Activated CD4-positive, alpha-beta memory T cell treated with anti-CD3 and anti-CD28 coated beads, Interleukin-2, amount 10 ng/mL, durations not matched to agents 7 days and 5 days (primary cell): ENCODE data around the gene STUB1. TPM values are rescaled to one million over a fixed set of nuclear protein-coding genes. Genes with fewer than 3 reads are reported as not detected.
A peak's percentile ranks its signal among the peaks of the same experiment; 100 is the strongest.

Source experiments
- CTCF ChIA-PET: fragments of 350-600 bp; sonication (Branson Sonifier 250); formaldehyde crosslinking; loops from one replicate; lab custom pipeline; 2021; ENCODE audit warnings: antibody characterized with exemption, inconsistent platforms; lab: Charles Lee
- POLR2A ChIA-PET: fragments of 350-600 bp; sonication (Branson Sonifier 250); formaldehyde crosslinking; loops from one replicate; lab custom pipeline; 2021; ENCODE audit warnings: antibody characterized with exemption; lab: Charles Lee
- DNase-seq: peaks from one replicate; pipeline ENCODE4 v3.0.0-alpha.2; 2020
- H3K27ac Mint-ChIP-seq: one replicate; pipeline ENCODE4 v1.8.0; 2021; ENCODE audit warnings: mild to moderate bottlenecking, mixed read lengths
- H3K27me3 Mint-ChIP-seq: one replicate; pipeline ENCODE4 v1.8.0; 2021; ENCODE audit warnings: mixed read lengths
- H3K36me3 Mint-ChIP-seq: one replicate; pipeline ENCODE4 v1.8.0; 2021; ENCODE audit warnings: low read depth, mixed read lengths
- H3K4me1 Mint-ChIP-seq: one replicate; pipeline ENCODE4 v1.8.0; 2021; ENCODE audit warnings: mixed read lengths
- H3K4me3 Mint-ChIP-seq: one replicate; pipeline ENCODE4 v1.8.0; 2021; ENCODE audit warnings: mild to moderate bottlenecking, mixed read lengths
- H3K9me3 Mint-ChIP-seq: one replicate; pipeline ENCODE4 v1.8.0; 2021; ENCODE audit warnings: mixed read lengths
- total RNA-seq, 2 experiments: library from RNA; stranded (reverse); gene quantifications; one replicate each; pipeline ENCODE4 v1.2.3, GENCODE V29; 2021

The STUB1 gene
- total RNA-seq, 2 experiments from 2014 or later, result 63.9 to 78.3 TPM

GRCh38 chr16:660132-660458 is 20.1 kb upstream of the STUB1 start:
- H3K36me3 Mint-ChIP-seq, result peaks cover 6% of the 10 kb centered on the region
- no peak overlapping the region for H3K27ac Mint-ChIP-seq
- ChIA-PET CTCF (interaction anchor here (1.0 kb wide), 1 partner anchor 11 kb away, joined by 3 read pairs; the partner anchor contains the start of gene WDR90), POLR2A (interaction anchor here (1.0 kb wide), 1 partner anchor 91 kb away, joined by 3 read pairs; no protein-coding TSS in a partner anchor)
- H3K4me1 Mint-ChIP-seq, result peaks cover 2% of the 10 kb centered on the region
- no peak for DNase-seq
- no peaks in the 10 kb centered on the region for H3K9me3 Mint-ChIP-seq
- no peaks in the 10 kb centered on the region for H3K27me3 Mint-ChIP-seq
- H3K4me3 Mint-ChIP-seq, result no peak overlapping the region

GRCh38 chr16:660459-661183 is 19.6 kb upstream of the STUB1 start:
- POLR2A ChIA-PET, result interaction anchor here (1.0 to 3.2 kb wide), 3 partner anchors 15 to 92 kb away, joined by 3 to 11 read pairs (median 3); partner anchors contain the start of genes JMJD8 and RHBDL1
- Mint-ChIP-seq H3K27ac (no peak overlapping the region), H3K4me3 (no peak overlapping the region), H3K36me3 (peaks cover 6% of the 10 kb centered on the region), H3K9me3 (no peaks in the 10 kb centered on the region), H3K27me3 (no peaks in the 10 kb centered on the region), H3K4me1 (peaks cover 2% of the 10 kb centered on the region)
- CTCF ChIA-PET, result interaction anchor here (1.0 kb wide), 1 partner anchor 11 kb away, joined by 3 read pairs; the partner anchor contains the start of gene WDR90
- DNase-seq, result peak; percentile 68

GRCh38 chr16:661184-661821 is 18.9 kb upstream of the STUB1 start:
- H3K27me3 Mint-ChIP-seq, result no peaks in the 10 kb centered on the region
- ChIA-PET CTCF (interaction anchor here (1.0 kb wide), 1 partner anchor 12 kb away, joined by 3 read pairs; the partner anchor contains the start of gene WDR90), POLR2A (interaction anchor here (1.1 to 3.2 kb wide), 2 partner anchors 14 to 23 kb away, joined by 3 to 11 read pairs; partner anchors contain the start of genes JMJD8 and RHBDL1)
- no peak for DNase-seq
- H3K9me3 Mint-ChIP-seq, result no peaks in the 10 kb centered on the region
- H3K36me3 Mint-ChIP-seq, result peaks cover 6% of the 10 kb centered on the region
- no peak overlapping the region for H3K27ac Mint-ChIP-seq
- H3K4me1 Mint-ChIP-seq, result peaks cover 2% of the 10 kb centered on the region
- no peak overlapping the region for H3K4me3 Mint-ChIP-seq

GRCh38 chr16:662095-662494 is 18.1 kb upstream of the STUB1 start:
- no peak for DNase-seq
- H3K27me3 Mint-ChIP-seq, result no peaks in the 10 kb centered on the region
- H3K9me3 Mint-ChIP-seq, result no peaks in the 10 kb centered on the region
- no peak overlapping the region for H3K4me3 Mint-ChIP-seq
- peaks cover 6% of the 10 kb centered on the region for H3K36me3 Mint-ChIP-seq
- no peak overlapping the region for H3K27ac Mint-ChIP-seq
- H3K4me1 Mint-ChIP-seq, result peaks cover 2% of the 10 kb centered on the region
- ChIA-PET CTCF (no interaction called here), POLR2A (interaction anchor here (1.1 to 3.2 kb wide), 2 partner anchors 14 to 22 kb away, joined by 3 to 11 read pairs; partner anchors contain the start of genes JMJD8 and RHBDL1)

- Mint-ChIP-seq H3K27ac (no peak overlapping the region), H3K4me1 (peaks cover 4% of the 10 kb centered on the region), H3K4me3 (no peak overlapping the region), H3K36me3 (peaks cover 6% of the 10 kb centered on the region), H3K9me3 (no peaks in the 10 kb centered on the region), H3K27me3 (no peaks in the 10 kb centered on the region)
- ChIA-PET POLR2A (interaction anchor here (3.2 kb wide), 1 partner anchor 13 kb away, joined by 11 read pairs; the partner anchor contains the start of gene RHBDL1), CTCF (no interaction called here)
- no peak for DNase-seq
These were observed 17.6 kb upstream of the STUB1 start for GRCh38 chr16:662597-662996.

- no peaks in the 10 kb centered on the region for H3K9me3 Mint-ChIP-seq
- H3K4me3 Mint-ChIP-seq, result no peak overlapping the region
- H3K27ac Mint-ChIP-seq, result no peak overlapping the region
- ChIA-PET CTCF (interaction anchor here (1.1 to 1.4 kb wide), 2 partner anchors 14 to 20 kb away, joined by 3 to 4 read pairs; partner anchors contain the start of gene STUB1), POLR2A (interaction anchor here (2.2 to 5.2 kb wide), 3 partner anchors 9 to 23 kb away, joined by 6 to 25 read pairs (median 11); partner anchors contain the start of genes RHBDL1, STUB1 and WDR24)
- H3K27me3 Mint-ChIP-seq, result no peaks in the 10 kb centered on the region
- peaks cover 12% of the 10 kb centered on the region for H3K4me1 Mint-ChIP-seq
- peaks cover 16% of the 10 kb centered on the region for H3K36me3 Mint-ChIP-seq
- no peak for DNase-seq
These were observed 13.6 kb upstream of the STUB1 start for GRCh38 chr16:666572-666971.

GRCh38 chr16:667113-667779 is 13.0 kb upstream of the STUB1 start:
- H3K4me1 Mint-ChIP-seq, result peaks cover 12% of the 10 kb centered on the region
- POLR2A ChIA-PET, result interaction anchor here (0.8 to 5.2 kb wide), 10 partner anchors 9 to 88 kb away, joined by 3 to 25 read pairs (median 5); partner anchors contain the start of genes STUB1, WDR24 and WDR90
- peak overlapping the region; percentile 77 for H3K4me3 Mint-ChIP-seq

GRCh38 chr16:667780-668518 is 12.3 kb upstream of the STUB1 start, which contains the start of gene RHOT2:
RHOT2 (plus strand) TSS chr16:668132; CDS start chr16:668200, 68 bp downstream.
- Mint-ChIP-seq H3K27me3 (no peaks in the 10 kb centered on the region), H3K27ac (peak within 1 kb of the TSS; percentile 78), H3K4me1 (peaks cover 12% of the 10 kb centered on the region), H3K4me3 (peak within 1 kb of the TSS; percentile 77), H3K9me3 (no peaks in the 10 kb centered on the region), H3K36me3 (peaks cover 17% of the 10 kb centered on the region)
- POLR2A ChIA-PET, result interaction anchor here (0.8 to 5.2 kb wide), 10 partner anchors 8 to 89 kb away, joined by 3 to 25 read pairs (median 5); partner anchors contain the start of genes STUB1, WDR24 and WDR90
- CTCF ChIA-PET, result interaction anchor here (0.7 to 1.8 kb wide), 9 partner anchors 8 to 141 kb away, joined by 3 to 8 read pairs (median 4); partner anchors contain the start of genes CAPN15, RHBDL1, STUB1 and WDR90
- peak; percentile 94 for DNase-seq

More at GRCh38 chr16:667113-667779, 13.0 kb upstream of the STUB1 start:
- Mint-ChIP-seq H3K27me3 (no peaks in the 10 kb centered on the region), H3K27ac (peak overlapping the region; percentile 78), H3K36me3 (peaks cover 16% of the 10 kb centered on the region), H3K9me3 (no peaks in the 10 kb centered on the region)
- CTCF ChIA-PET, result interaction anchor here (0.7 to 1.8 kb wide), 8 partner anchors 8 to 28 kb away, joined by 3 to 8 read pairs (median 4); partner anchors contain the start of genes RHBDL1, STUB1 and WDR90
- no peak for DNase-seq

- peaks cover 12% of the 10 kb centered on the region for H3K4me1 Mint-ChIP-seq
- ChIA-PET CTCF (interaction anchor here (1.2 to 1.8 kb wide), 6 partner anchors 7 to 141 kb away, joined by 3 to 8 read pairs (median 4); partner anchors contain the start of genes CAPN15, RHBDL1 and STUB1), POLR2A (interaction anchor here (1.4 to 5.2 kb wide), 7 partner anchors 11 to 39 kb away, joined by 4 to 25 read pairs (median 6); partner anchors contain the start of genes STUB1, WDR24 and WDR90)
- H3K9me3 Mint-ChIP-seq, result no peaks in the 10 kb centered on the region
- peak overlapping the region; percentile 63 for H3K27ac Mint-ChIP-seq
- H3K36me3 Mint-ChIP-seq, result peaks cover 15% of the 10 kb centered on the region
- peak overlapping the region; percentile 77 for H3K4me3 Mint-ChIP-seq
- DNase-seq, result no peak
- H3K27me3 Mint-ChIP-seq, result no peaks in the 10 kb centered on the region
These were observed 11.6 kb upstream of the STUB1 start for GRCh38 chr16:668519-669171.

GRCh38 chr16:669666-670065 is 10.5 kb upstream of the STUB1 start:
- peak overlapping the region; percentile 46 for H3K4me3 Mint-ChIP-seq
- DNase-seq, result no peak
- H3K4me1 Mint-ChIP-seq, result peaks cover 12% of the 10 kb centered on the region
- H3K36me3 Mint-ChIP-seq, result peaks cover 14% of the 10 kb centered on the region
- ChIA-PET CTCF (no interaction called here), POLR2A (interaction anchor here (2.9 to 5.2 kb wide), 2 partner anchors 10 to 20 kb away, joined by 12 to 25 read pairs; partner anchors contain the start of genes STUB1 and WDR90)
- no peaks in the 10 kb centered on the region for H3K27me3 Mint-ChIP-seq
- H3K9me3 Mint-ChIP-seq, result no peaks in the 10 kb centered on the region
- H3K27ac Mint-ChIP-seq, result no peak overlapping the region
